Measurements from ENCODE around the gene CCL21.
"Not testable (repeated sequence)": the region's sequence is repeated elsewhere in the genome, so short reads cannot be mapped to it uniquely, and the experiment has no call there.

DNA sequence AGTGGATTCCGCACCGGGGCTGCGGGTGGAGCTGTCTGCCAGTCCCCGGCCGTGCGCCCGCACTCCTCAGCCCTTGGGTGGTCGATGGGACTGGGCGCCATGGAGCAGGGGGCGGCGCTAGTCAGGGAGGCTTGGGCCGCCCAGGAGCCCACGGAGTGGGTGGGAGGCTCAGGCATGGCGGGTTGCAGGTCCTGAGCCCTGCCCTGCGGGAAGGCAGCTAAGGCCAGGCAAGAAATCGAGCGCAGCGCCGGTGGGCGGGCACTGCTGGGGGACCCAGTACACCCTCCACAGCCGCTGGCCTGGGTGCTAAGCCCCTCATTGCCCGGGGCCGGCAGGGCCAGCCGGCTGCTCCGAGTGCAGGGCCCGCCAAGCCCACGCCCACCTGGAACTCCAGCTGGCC, 30.2 kb upstream of the CCL21 start:
- TF ChIP-seq CTCF (optimal IDR thresholded peaks at IDR 0.05 in 1 of 3, IDR thresholded peaks at IDR 0.05 in 1 of 3, conservative IDR thresholded peaks at IDR 0.05 in 1 of 3; ENCODE audit: extremely low read depth in 1 of 3, insufficient read depth in 2 of 3, low read length in 3 of 3); EZH2 (IDR thresholded peaks at IDR 0.05; ENCODE audit: low read length): not testable (repeated sequence)
